OCI-LY3 (cell line): ENCODE measurements around the gene ZNF544.
A peak's percentile ranks its signal among the peaks of the same experiment; 100 is the strongest.

Experiments
- H2AFZ ChIP-seq: fragments of 200-600, 300-600 bp; shearing (Covaris generic); 2 replicates; pipeline ENCODE4 v1.6.0; 2014; ENCODE audit warnings: antibody characterized with exemption, low read depth, low read length
- H3K27ac ChIP-seq: fragments of 200-600, 300-600 bp; sonication (generic); 2 replicates; pipeline ENCODE4 v1.5.1; 2014; ENCODE audit warnings: mild to moderate bottlenecking, low read length, moderate library complexity, mixed read lengths
- H3K27me3 ChIP-seq: fragments of 200-600, 300-600 bp; sonication (generic); 2 replicates; pipeline ENCODE4 v1.6.1; 2014; ENCODE audit warnings: low read depth, low read length, mixed read lengths
- H3K36me3 ChIP-seq: fragments of 200-600, 300-600 bp; sonication (generic); replicated peaks from 2 replicates; pipeline ENCODE3; 2014; ENCODE audit warnings: low read depth, low read length, mixed read lengths
- H3K4me1 ChIP-seq: fragments of 300-600, 200-600 bp; sonication (generic); 2 replicates; pipeline ENCODE4 v1.6.1; 2014; ENCODE audit warnings: low read length, mixed read lengths
- H3K4me2 ChIP-seq: fragments of 200-600, 300-600 bp; sonication (generic); 2 replicates; pipeline ENCODE4 v1.6.1; 2014; ENCODE audit warnings: low read length, mixed read lengths
- H3K4me3 ChIP-seq: fragments of 300-600, 200-600 bp; sonication (generic); 2 replicates; pipeline ENCODE4 v1.5.1; 2014; ENCODE audit warnings: antibody characterized with exemption, mild to moderate bottlenecking, low read length, moderate library complexity
- H3K79me2 ChIP-seq: fragments of 300-600, 200-600 bp; shearing (Covaris generic); 2 replicates; pipeline ENCODE4 v1.6.1; 2014; ENCODE audit warnings: mild to moderate bottlenecking, low read length, mixed read lengths
- H3K9ac ChIP-seq: fragments of 300-600, 200-600 bp; shearing (Covaris generic); 2 replicates; pipeline ENCODE4 v1.6.0; 2014; ENCODE audit warnings: mild to moderate bottlenecking, low read length, moderate library complexity
- H3K9me3 ChIP-seq: fragments of 200-600, 300-600 bp; shearing (Covaris generic); 2 replicates; pipeline ENCODE4 v1.6.1; 2014; ENCODE audit warnings: low read length, mixed read lengths; ENCODE audit not compliant: insufficient read depth
- H4K20me1 ChIP-seq: fragments of 200-600, 300-600 bp; sonication (generic); 2 replicates; pipeline ENCODE4 v1.6.1; 2016; ENCODE audit warnings: low read length, mixed read lengths; ENCODE audit not compliant: insufficient read depth
- EZH2phosphoT487 ChIP-seq: fragments of 200-600 bp; shearing (Covaris generic); IDR thresholded peaks from 2 replicates; pipeline ENCODE4 v1.6.1; 2018; ENCODE audit warnings: antibody characterized with exemption, mixed run types, low read depth
- TF ChIP-seq, protein P1 (sequence below): fragments of 200-600, 300-600 bp; sonication (generic); IDR thresholded peaks from 2 replicates; pipeline ENCODE4 v1.5.1; 2014; ENCODE audit warnings: antibody characterized with exemption, low read length, low read depth

Gene ZNF544

DNA sequence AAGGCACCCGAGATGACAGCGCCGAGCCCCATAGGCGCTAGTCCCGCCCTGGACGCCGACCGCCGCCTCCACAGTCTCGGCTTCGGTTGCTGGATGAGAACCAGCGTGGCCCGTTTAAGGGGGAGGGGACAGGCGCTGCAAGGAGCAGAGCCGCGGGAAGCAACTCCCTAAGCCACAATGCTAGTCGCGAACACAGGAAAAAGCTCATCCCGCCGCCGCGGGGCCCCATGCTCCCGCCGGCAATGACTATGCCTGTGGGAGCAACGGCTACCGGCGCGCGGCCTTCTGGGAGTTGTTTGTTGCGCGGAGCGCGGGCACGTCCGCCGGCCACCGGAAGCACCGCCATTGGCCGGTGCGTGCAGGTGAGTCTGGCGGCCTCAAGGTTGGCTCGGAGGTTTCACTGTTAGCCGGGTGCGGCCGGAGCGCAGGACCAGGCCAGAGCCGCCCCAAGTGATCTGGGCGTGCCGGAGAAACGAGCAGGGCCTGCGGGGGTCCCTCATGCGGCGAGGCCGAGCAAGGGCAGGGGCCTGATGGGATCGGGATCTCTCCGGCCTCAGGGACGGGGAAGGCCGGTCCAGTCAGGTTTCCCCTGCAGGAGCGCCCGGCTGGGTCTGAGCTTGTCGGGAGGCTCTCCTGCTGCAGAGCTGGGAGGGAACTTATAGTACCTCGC lies at the start of gene ZNF544:
TSS of gene ZNF544 (plus strand) at position 330 of the 670 bp plus-strand sequence. CDS start 15,110 bp downstream, outside the sequence.
- H3K27me3 ChIP-seq, result no peaks in the 10 kb centered on the region
- peak within 1 kb of the TSS; percentile 93 for H3K4me2 ChIP-seq
- H4K20me1 ChIP-seq, result no peaks in the 10 kb centered on the region
- peak within 1 kb of the TSS; percentile 89 for H3K9ac ChIP-seq
- peaks cover 39% of the 10 kb centered on the region for H3K79me2 ChIP-seq
- H3K36me3 ChIP-seq, result peaks cover 45% of the 10 kb centered on the region
- no peak for TF ChIP-seq EZH2phosphoT487
- TF ChIP-seq, protein P1, sequence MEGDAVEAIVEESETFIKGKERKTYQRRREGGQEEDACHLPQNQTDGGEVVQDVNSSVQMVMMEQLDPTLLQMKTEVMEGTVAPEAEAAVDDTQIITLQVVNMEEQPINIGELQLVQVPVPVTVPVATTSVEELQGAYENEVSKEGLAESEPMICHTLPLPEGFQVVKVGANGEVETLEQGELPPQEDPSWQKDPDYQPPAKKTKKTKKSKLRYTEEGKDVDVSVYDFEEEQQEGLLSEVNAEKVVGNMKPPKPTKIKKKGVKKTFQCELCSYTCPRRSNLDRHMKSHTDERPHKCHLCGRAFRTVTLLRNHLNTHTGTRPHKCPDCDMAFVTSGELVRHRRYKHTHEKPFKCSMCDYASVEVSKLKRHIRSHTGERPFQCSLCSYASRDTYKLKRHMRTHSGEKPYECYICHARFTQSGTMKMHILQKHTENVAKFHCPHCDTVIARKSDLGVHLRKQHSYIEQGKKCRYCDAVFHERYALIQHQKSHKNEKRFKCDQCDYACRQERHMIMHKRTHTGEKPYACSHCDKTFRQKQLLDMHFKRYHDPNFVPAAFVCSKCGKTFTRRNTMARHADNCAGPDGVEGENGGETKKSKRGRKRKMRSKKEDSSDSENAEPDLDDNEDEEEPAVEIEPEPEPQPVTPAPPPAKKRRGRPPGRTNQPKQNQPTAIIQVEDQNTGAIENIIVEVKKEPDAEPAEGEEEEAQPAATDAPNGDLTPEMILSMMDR, result peak; percentile 11; the same call in 1 of the 2 replicates
- peak within 1 kb of the TSS; percentile 57 for H3K27ac ChIP-seq
- H3K4me3 ChIP-seq, result peak within 1 kb of the TSS; percentile 92
- H2AFZ ChIP-seq, result peak within 1 kb of the TSS; percentile 96
- peaks cover 29% of the 10 kb centered on the region for H3K9me3 ChIP-seq
- peaks cover 13% of the 10 kb centered on the region for H3K4me1 ChIP-seq

DNA sequence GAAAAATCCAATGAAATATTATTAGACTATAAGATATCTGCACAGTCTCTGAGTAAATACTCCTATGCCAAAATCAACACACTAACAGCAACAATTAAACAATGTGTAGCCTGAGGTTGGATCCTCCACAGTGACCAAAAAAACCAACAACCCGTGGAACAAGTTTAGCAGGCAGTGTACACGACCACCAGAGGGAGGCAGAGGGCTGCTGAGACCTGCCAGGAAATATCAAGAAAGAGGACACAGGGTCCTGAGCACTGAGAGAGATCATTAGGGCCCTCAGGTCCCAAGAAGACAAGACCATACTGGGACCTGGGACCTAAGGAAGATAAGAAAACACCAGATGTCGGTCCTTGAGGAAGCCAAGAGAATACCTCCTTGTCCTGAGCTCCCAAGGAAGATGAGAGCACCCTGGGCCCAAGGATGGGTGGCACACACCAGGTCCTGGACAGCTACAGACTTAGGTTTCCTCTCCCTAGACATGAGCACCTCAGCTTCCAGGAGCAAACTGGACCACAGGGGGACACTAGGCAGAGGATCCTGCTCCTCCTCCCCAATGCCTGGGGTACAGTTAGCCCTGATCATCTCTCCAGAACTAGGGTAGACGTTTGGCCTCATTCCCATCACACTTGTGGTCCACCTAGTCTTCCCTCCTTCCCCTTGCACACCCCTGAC lies 46.7 kb upstream of the ZNF544 start:
- H3K27me3 ChIP-seq, result no peaks in the 10 kb centered on the region
- TF ChIP-seq, protein P1, result peak; percentile 66
- TF ChIP-seq EZH2phosphoT487, result no peak
- H3K4me1 ChIP-seq, result peaks cover 11% of the 10 kb centered on the region
- H4K20me1 ChIP-seq, result no peaks in the 10 kb centered on the region
- peak overlapping the region; percentile 93 for H3K4me2 ChIP-seq
- peaks cover 49% of the 10 kb centered on the region for H3K9me3 ChIP-seq
- H3K79me2 ChIP-seq, result peaks cover 12% of the 10 kb centered on the region
- peak overlapping the region; percentile 91 for H3K27ac ChIP-seq
- peak overlapping the region; percentile 62 for H3K9ac ChIP-seq
- peak overlapping the region; percentile 92 for H3K4me3 ChIP-seq
- peak overlapping the region; percentile 85; the same call in 1 of the 2 replicates for H2AFZ ChIP-seq
- peaks cover 74% of the 10 kb centered on the region for H3K36me3 ChIP-seq

DNA sequence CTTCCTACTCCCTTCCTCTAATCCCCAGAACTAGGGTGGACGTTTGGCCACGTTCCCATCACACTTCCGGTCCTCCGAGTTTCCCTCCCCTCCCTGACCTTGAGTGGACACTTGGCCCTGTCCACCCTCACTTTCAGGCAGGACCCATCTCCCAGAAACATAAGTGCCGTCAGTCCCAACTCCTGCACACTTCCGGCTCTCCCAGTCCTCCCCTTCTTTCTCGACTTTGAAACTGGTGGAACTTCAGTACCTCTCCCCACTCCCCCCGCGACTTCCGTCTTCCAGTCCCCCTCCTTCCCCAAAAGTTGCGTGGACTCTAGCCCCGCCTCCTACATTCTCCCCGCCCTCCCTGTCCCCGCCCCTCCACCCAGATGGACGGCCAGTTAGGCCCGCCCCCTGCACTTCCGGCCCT lies 46.1 kb upstream of the ZNF544 start:
- TF ChIP-seq, protein P1, result no peak
- TF ChIP-seq EZH2phosphoT487, result no peak
- peak overlapping the region; percentile 92 for H3K4me3 ChIP-seq
- peak overlapping the region; percentile 93 for H3K4me2 ChIP-seq
- H3K27ac ChIP-seq, result peak overlapping the region; percentile 91
- H3K9ac ChIP-seq, result peak overlapping the region; percentile 97
- H3K27me3 ChIP-seq, result no peaks in the 10 kb centered on the region
- H4K20me1 ChIP-seq, result no peaks in the 10 kb centered on the region
- H3K36me3 ChIP-seq, result peaks cover 73% of the 10 kb centered on the region
- H2AFZ ChIP-seq, result peak overlapping the region; percentile 85
- H3K79me2 ChIP-seq, result peaks cover 12% of the 10 kb centered on the region
- H3K4me1 ChIP-seq, result peaks cover 11% of the 10 kb centered on the region
- H3K9me3 ChIP-seq, result peaks cover 43% of the 10 kb centered on the region
